GM18861 (cell line): ENCODE data around the gene MRPS23.

Experiments
- ATAC-seq: cut with Tn5 transposase; IDR thresholded peaks from one replicate; pipeline ENCODE4 v1.9.1; 2021; ENCODE audit not compliant: unreplicated experiment

MRPS23 gene

DNA sequence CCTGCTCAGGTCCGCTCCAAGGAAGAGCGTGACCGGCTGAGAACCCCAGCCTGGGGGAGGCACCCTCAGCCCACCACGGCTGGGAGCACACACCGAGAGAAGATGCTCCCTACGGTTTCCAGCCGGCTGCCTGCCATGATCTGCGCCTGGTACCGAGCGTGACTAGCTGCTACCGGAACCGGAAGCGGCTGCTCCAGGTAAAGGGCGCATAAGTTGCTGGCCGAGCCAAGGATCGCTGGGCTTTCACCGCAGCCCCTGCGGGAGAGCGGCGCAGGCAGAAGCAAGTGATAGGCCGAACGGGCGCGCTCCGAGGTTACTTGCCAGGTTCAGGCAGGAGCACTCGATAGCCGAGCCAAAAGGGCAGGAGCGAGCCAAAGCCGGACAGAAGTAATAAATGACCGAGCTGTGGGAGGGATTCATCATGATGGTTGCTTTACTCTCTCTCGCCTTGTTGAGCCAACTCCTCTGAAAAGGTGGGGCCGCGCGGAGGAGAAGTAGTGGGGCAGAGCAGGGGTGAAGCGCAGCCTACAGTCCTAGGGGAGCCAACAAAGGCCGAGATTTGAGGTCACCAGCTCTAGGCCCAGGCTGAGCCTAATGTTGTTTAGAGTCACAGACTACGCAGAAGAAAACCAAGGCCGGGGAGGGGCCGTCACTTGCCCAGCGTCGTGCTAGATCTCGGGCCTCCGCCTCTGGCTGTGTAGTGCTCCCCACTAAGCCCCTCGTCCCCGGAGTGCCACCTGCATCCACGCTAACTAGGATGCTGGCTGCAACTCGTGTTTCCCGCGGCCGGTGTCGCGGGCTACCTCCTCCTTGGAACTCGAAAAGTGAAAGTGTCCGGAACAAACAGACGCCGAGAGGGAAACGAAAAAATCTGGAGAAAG, at the start of gene MRPS23:
TSS of gene MRPS23 (minus strand) at position 171 of the 881 bp plus-strand sequence. CDS start at position 137, 34 bp downstream.
- peak; percentile 84 for ATAC-seq

- ATAC-seq: no peak
Observed at GRCh38 chr17:57899391-57899790, 49.5 kb upstream of the MRPS23 start.

DNA sequence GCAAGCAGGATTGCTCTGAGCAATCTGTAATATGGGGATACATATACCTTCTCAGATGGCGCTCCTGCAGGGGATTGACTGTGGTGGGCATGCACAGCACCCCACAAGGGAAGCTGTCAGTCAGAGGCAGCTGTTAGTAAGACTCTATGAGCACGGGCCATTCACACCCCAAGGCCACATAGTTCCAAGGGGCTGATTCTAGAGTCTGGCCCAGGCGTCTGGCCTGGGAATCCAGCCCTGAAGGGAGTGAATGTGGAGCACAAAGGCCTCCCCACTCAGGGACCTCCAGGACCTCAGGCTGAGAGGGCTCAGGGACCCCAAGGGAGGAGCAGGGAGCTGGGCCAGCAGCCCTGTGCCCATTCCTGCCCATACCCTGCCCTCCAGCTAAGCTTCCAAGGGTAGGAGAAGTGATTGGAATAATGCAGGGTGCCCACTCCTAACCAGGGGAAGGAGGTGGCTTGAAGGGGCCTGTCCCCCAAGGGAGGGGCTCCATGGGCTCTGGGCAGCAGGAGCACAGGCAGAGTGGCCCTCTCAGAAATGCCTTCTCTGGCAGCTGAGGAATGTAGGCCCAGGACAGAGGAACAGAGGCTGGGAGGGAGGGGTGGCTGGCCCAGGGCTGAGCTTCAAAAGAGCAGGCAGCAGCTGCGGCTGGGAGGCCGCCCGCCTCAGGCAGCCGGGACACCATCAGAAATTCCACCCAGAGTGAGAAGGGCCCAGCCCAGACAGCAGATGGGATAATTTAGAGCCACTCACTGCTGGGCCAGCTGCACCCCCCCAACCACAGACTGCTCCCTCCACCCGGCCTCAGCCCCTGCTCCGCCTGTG, 48.9 kb upstream of the MRPS23 start:
- ATAC-seq: no peak

DNA sequence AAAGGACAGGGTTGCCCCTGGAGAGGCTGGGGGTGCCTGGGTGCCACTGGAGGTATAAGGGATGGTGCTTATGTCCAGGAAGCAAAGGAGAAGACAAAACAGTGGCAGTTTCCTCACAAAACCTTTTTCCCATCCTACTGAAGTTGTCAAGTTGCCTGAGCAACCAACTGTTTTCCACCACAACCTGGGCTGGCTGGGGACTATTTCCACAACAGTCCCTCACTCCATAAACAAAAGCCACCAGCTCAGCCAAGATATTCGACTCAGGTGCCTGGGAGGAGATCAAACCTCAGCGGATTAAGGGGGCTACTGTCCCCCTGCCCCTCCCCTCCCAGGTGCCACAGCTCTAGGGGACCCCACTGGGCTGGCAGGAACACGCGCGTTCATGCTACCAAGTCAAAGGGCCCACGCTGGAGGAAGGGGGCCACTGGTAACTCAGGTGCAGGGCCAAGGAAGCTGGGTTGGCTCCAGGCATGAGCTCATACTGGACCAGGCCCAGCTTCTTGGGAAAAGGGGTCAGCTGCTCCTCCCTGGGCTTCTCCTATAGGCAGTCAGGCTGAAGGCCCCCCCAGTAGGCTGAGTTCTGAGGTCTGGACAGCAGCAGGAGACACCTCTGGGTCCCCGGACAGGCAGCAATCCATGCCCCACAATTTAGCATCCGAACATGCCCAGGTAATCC, 45.7 kb upstream of the MRPS23 start:
- no peak for ATAC-seq

GRCh38 chr17:57894848-57895247, 45.0 kb upstream of the MRPS23 start:
- no peak for ATAC-seq

DNA sequence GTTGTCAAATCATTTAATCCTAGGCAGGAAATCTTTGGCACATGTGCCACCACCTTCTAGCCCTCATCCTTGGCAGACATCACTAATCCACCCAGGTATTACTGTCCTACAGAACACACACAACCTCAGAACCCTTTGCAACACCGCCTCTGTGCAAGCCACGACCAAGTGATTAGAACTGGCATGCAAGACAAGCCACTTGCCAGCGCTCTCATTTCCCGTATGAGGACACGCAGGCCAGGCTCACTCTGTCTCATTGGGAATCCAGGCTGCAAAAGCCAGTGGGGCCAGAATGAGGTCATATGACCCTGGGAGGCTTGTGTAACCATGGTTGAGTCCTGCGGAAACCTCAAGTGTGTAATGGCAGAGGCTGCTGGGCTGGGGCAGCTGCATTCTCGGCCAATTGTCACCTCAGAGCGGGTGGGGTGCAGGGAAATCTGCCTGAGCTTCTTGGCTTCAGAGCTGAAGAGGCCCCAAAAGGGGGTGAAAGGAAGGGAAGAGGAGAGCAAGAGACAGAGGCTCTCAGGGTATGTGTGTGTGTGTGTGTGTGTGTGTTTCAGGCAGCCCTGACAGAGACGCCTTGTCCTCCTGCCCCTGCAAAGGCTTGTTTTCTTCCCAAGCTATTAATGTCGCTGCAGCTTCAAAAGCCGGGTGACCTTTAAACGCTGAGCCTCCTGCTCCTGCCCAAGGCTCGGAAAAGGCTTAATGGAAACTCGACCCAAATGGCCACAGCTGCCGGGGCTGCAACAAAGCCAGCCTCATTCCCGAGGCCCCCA, 43.2 kb upstream of the MRPS23 start:
- no peak for ATAC-seq

DNA sequence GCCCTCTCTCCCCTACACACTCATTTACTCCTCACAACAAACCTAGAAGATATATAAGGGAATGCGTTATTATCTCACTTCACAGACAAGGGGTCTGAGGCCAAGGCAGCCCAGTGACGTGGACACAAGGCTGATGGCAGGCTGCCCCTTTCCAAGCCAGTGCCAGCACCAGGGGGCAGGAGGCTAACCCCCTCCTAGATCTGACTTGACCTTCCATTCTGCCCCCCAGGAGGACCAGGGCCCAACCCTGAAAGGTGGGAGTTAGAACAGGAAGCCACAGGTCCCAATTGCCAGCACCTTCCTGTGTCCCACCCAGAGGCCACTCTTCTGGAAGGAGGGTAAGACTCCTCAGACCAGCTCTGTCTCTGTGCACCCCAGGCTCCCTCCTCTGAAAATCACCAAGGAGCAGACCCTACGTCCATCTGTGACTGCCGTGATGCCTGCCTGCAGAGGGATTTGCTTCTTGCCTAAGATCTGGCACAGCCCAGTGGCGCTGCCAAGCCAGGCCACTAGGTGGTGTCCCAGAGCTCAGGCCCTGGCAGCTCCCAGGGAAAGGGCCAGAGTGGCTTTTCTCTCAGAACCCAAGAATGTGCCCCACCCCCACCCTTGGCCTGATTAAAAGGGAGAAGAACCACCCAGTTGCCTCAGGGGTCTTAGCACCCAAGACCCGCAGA, 42.4 kb upstream of the MRPS23 start:
- no peak for ATAC-seq

GRCh38 chr17:57890857-57891232, 41.0 kb upstream of the MRPS23 start:
- no peak for ATAC-seq

- ATAC-seq: no peak
Observed at GRCh38 chr17:57889892-57890856, 40.3 kb upstream of the MRPS23 start.

- no peak for ATAC-seq
Observed at GRCh38 chr17:57889252-57889651, 39.4 kb upstream of the MRPS23 start.

GRCh38 chr17:57888311-57889216, 38.7 kb upstream of the MRPS23 start:
- no peak for ATAC-seq

- ATAC-seq: no peak
Observed at GRCh38 chr17:57887161-57887560, 37.3 kb upstream of the MRPS23 start.

- no peak for ATAC-seq
Observed at GRCh38 chr17:57886020-57886419, 36.2 kb upstream of the MRPS23 start.

GRCh38 chr17:57885148-57885915, 35.5 kb upstream of the MRPS23 start:
- no peak for ATAC-seq

DNA sequence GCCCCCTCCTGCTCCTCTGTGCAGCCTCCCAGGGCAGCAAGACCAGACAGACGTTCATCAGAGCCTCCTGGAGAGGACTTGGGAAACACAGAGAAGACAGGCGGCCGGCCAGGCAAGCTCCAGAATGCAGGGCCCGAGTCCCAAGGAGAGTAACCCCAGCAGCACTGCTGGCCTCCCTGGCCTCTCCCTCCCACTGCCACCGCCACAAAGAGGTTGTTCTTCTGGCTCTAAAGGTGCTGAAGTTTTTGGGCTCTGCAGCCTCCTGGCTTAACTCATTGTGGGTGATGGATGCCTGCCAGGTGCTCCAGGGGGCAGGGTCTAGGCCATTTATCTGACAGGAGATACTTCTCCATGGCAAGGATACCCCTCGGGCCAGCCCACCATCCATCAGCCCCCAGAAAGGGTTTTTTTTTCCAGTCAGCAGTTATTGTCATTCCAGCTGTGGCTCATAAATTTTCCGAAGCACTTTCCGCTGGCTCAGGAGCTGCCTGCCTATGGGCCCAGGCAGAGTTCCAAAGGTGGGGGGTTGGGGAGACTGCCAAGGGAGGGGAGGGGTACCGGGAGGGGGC, 32.0 kb upstream of the MRPS23 start:
- no peak for ATAC-seq

GRCh38 chr17:57881143-57881542, 31.3 kb upstream of the MRPS23 start:
- ATAC-seq: no peak

DNA sequence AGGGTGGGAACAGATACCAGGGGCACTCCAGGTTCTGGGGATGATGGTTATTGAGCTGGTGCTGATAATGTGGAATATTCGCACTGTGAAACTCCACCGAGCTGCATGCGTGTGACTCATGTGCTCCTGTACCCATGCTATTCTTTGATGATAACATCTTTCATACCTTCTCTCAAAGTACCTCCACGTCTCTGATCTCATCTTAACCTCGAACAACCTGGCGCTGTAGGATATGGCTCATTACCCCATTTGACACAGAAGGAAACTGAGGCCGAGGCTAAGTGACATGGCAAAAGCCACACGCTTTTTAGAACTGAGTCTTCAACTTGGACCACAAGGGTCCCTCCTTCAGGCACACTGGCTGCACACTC, 30.2 kb upstream of the MRPS23 start:
- ATAC-seq: no peak
